Measurements from ENCODE around the gene SNRNP25. TPM values are rescaled to one million over a fixed set of nuclear protein-coding genes. Genes with fewer than 3 reads are reported as not detected.

SNRNP25 gene
- total and polyA plus RNA-seq, 9 of the 15 experiments (the other 6 are each of a cell fraction or from before 2014, with no cell fraction given) = 59.0 to 176 (median 108) TPM

DNA sequence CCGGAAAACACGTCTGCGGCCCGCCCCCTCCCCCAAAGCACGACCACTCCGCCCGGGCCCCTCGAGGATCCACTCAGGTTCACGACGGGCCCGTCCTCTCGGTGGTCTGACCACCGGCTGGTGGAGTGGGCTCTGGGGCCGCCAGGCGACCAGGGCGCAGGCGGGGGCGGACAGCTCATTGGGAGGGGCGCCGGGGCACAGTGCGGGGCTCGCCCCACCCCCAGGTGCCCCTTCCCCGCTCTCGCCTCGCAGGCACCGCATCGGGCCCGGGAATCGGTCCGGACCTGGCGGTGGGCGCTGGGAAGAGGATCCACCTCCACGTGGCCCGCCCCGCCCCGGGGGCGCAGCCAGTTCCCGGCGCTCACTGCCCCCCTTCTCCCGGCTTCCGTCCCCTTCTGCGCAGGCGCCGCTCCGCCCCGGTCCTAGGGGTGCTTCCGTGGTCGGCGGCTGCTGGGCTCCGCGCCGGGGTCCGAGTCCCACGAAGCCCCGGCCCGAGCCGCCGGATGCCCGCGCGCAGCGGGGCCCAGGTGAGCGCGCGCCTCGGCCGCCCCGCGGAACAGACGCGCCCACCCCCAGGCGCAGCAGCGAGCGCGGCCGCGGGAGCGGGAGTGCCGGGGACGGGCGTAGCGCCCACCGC lies 24.3 kb downstream of the SNRNP25 start, which contains the start of gene MPG (continued):
- TF ChIP-seq MGA (IDR thresholded peaks at IDR 0.05) = peak; percentile 50; the same call in 1 of the 2 replicates
- no peak for TF ChIP-seq MLLT1 (IDR thresholded peaks at IDR 0.05)
- TF ChIP-seq, protein P1, sequence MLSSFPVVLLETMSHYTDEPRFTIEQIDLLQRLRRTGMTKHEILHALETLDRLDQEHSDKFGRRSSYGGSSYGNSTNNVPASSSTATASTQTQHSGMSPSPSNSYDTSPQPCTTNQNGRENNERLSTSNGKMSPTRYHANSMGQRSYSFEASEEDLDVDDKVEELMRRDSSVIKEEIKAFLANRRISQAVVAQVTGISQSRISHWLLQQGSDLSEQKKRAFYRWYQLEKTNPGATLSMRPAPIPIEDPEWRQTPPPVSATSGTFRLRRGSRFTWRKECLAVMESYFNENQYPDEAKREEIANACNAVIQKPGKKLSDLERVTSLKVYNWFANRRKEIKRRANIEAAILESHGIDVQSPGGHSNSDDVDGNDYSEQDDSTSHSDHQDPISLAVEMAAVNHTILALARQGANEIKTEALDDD (IDR thresholded peaks at IDR 0.05) = no peak
- TF ChIP-seq TRIM25 (IDR thresholded peaks at IDR 0.05; ENCODE audit: borderline replicate concordance) = no peak
- TF ChIP-seq FOXJ3 (CRISPR knock-in tag; IDR thresholded peaks at IDR 0.05) = no peak
- TF ChIP-seq, protein P2, sequence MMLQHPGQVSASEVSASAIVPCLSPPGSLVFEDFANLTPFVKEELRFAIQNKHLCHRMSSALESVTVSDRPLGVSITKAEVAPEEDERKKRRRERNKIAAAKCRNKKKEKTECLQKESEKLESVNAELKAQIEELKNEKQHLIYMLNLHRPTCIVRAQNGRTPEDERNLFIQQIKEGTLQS (IDR thresholded peaks at IDR 0.05) = no peak
- TF ChIP-seq, protein P2 (CRISPR knock-in tag; conservative IDR thresholded peaks at IDR 0.05) = no peak
- no peak for TF ChIP-seq NCOA4 (IDR thresholded peaks at IDR 0.05; ENCODE audit: partially characterized antibody)
